HEK293 (cell line): ENCODE results near the gene RND1.

ENCODE experiments used
- GLI2 ChIP-seq: fragments of 450-650 bp; formaldehyde crosslinking; IDR thresholded peaks from 2 replicates; pipeline ENCODE4; 2017; ENCODE audit warnings: missing biosample characterization, missing genetic modification characterization, low read depth, borderline replicate concordance
- KLF8 ChIP-seq: fragments of 450-650 bp; formaldehyde crosslinking; IDR thresholded peaks from 2 replicates; pipeline ENCODE4 v1.5.1; 2016; ENCODE audit warnings: missing biosample characterization, missing genetic modification characterization
- KLF9 ChIP-seq: fragments of 450-650 bp; formaldehyde crosslinking; IDR thresholded peaks from 2 replicates; pipeline ENCODE4 v1.5.1; 2016; ENCODE audit warnings: missing biosample characterization, missing genetic modification characterization, low read depth
- PRDM10 ChIP-seq: fragments of 450-650 bp; formaldehyde crosslinking; IDR thresholded peaks from 2 replicates; pipeline ENCODE4 v1.5.1; 2016; ENCODE audit warnings: missing biosample characterization, missing genetic modification characterization
- SP3 ChIP-seq: fragments of 450-650 bp; formaldehyde crosslinking; IDR thresholded peaks from 2 replicates; pipeline ENCODE4 v1.5.1; 2016; ENCODE audit warnings: missing biosample characterization, missing genetic modification characterization
- ZBTB10 ChIP-seq: fragments of 450-650 bp; formaldehyde crosslinking; IDR thresholded peaks from 2 replicates; pipeline ENCODE4 v1.5.1; 2016; ENCODE audit warnings: missing biosample characterization, missing genetic modification characterization
- ZBTB20 ChIP-seq: fragments of 450-650 bp; formaldehyde crosslinking; IDR thresholded peaks from 2 replicates; pipeline ENCODE4 v1.5.1; 2016; ENCODE audit warnings: missing biosample characterization, missing genetic modification characterization
- ZFP3 ChIP-seq: fragments of 450-650 bp; formaldehyde crosslinking; IDR thresholded peaks from 2 replicates; pipeline ENCODE4 v1.5.1; 2016; ENCODE audit warnings: low read depth, missing biosample characterization, missing genetic modification characterization
- ZNF10 ChIP-seq: fragments of 450-650 bp; formaldehyde crosslinking; IDR thresholded peaks from 2 replicates; pipeline ENCODE4 v1.5.1; 2017; ENCODE audit warnings: missing biosample characterization, missing genetic modification characterization
- ZNF140 ChIP-seq: fragments of 450-650 bp; formaldehyde crosslinking; IDR thresholded peaks from 2 replicates; pipeline ENCODE4 v1.5.1; 2016; ENCODE audit warnings: missing biosample characterization, missing genetic modification characterization
- ZNF174 ChIP-seq: fragments of 450-650 bp; formaldehyde crosslinking; IDR thresholded peaks from 2 replicates; pipeline ENCODE4 v1.5.0; 2017; ENCODE audit warnings: missing biosample characterization, mild to moderate bottlenecking, missing genetic modification characterization
- ZNF175 ChIP-seq: fragments of 450-650 bp; formaldehyde crosslinking; IDR thresholded peaks from 2 replicates; pipeline ENCODE4 v1.5.1; 2016; ENCODE audit warnings: missing biosample characterization, missing genetic modification characterization
- ZNF2 ChIP-seq: fragments of 450-650 bp; formaldehyde crosslinking; IDR thresholded peaks from 2 replicates; pipeline ENCODE4 v1.5.1; 2016; ENCODE audit warnings: missing biosample characterization, missing genetic modification characterization
- ZNF311 ChIP-seq: fragments of 450-650 bp; formaldehyde crosslinking; IDR thresholded peaks from 2 replicates; pipeline ENCODE4 v1.5.1; 2017; ENCODE audit warnings: missing biosample characterization, missing genetic modification characterization, borderline replicate concordance
- ZNF341 ChIP-seq: fragments of 450-650 bp; formaldehyde crosslinking; IDR thresholded peaks from 2 replicates; pipeline ENCODE4; 2016; ENCODE audit warnings: low read depth, missing biosample characterization, missing genetic modification characterization
- ZNF404 ChIP-seq: fragments of 450-650 bp; formaldehyde crosslinking; IDR thresholded peaks from 2 replicates; pipeline ENCODE4 v1.5.1; 2017; ENCODE audit warnings: missing biosample characterization, missing genetic modification characterization
- ZNF473 ChIP-seq: fragments of 450-650 bp; formaldehyde crosslinking; IDR thresholded peaks from 2 replicates; pipeline ENCODE4 v1.5.1; 2017; ENCODE audit warnings: missing biosample characterization, missing genetic modification characterization
- ZNF585B ChIP-seq: fragments of 450-650 bp; formaldehyde crosslinking; IDR thresholded peaks from 2 replicates; pipeline ENCODE4 v1.5.1; 2016; ENCODE audit warnings: missing biosample characterization, missing genetic modification characterization
- ZNF600 ChIP-seq: fragments of 450-650 bp; formaldehyde crosslinking; IDR thresholded peaks from 2 replicates; pipeline ENCODE4 v1.5.1; 2016; ENCODE audit warnings: missing biosample characterization, missing genetic modification characterization
- ZNF626 ChIP-seq: fragments of 450-650 bp; sonication (Bioruptor Pico); formaldehyde crosslinking; IDR thresholded peaks from 2 replicates; pipeline ENCODE4 v1.5.1; 2018; ENCODE audit warnings: missing biosample characterization, missing genetic modification characterization, inconsistent platforms
- ZNF707 ChIP-seq: fragments of 450-650 bp; formaldehyde crosslinking; IDR thresholded peaks from 2 replicates; pipeline ENCODE4 v1.5.1; 2016; ENCODE audit warnings: missing biosample characterization, missing genetic modification characterization
- ZNF768 ChIP-seq: fragments of 450-650 bp; formaldehyde crosslinking; IDR thresholded peaks from 2 replicates; pipeline ENCODE4 v1.5.1; 2018; ENCODE audit warnings: missing biosample characterization, mild to moderate bottlenecking, missing genetic modification characterization
- ZNF777 ChIP-seq: fragments of 450-650 bp; formaldehyde crosslinking; IDR thresholded peaks from 2 replicates; pipeline ENCODE4 v1.5.1; 2017; ENCODE audit warnings: missing biosample characterization, missing genetic modification characterization, borderline replicate concordance
- ZNF843 ChIP-seq: fragments of 450-650 bp; formaldehyde crosslinking; IDR thresholded peaks from 2 replicates; pipeline ENCODE4 v1.5.1; 2016; ENCODE audit warnings: missing biosample characterization, missing genetic modification characterization
- ZSCAN30 ChIP-seq: fragments of 450-650 bp; IDR thresholded peaks from 2 replicates; pipeline ENCODE4 v1.5.1; 2018; ENCODE audit warnings: missing biosample characterization, mild to moderate bottlenecking, missing genetic modification characterization, moderate library complexity
- TF ChIP-seq, protein P1 (sequence below): fragments of 450-650 bp; formaldehyde crosslinking; conservative IDR thresholded peaks from 2 replicates; pipeline ENCODE4 v1.5.1; 2016; ENCODE audit warnings: low read depth, missing biosample characterization, missing genetic modification characterization
- TF ChIP-seq, protein P2 (sequence below): fragments of 450-650 bp; formaldehyde crosslinking; IDR thresholded peaks from 2 replicates; pipeline ENCODE4 v1.5.1; 2016; ENCODE audit warnings: missing biosample characterization, missing genetic modification characterization
- TF ChIP-seq, protein P3 (sequence below): fragments of 450-650 bp; formaldehyde crosslinking; IDR thresholded peaks from 2 replicates; pipeline ENCODE4; 2016; ENCODE audit warnings: missing biosample characterization, missing genetic modification characterization

The RND1 gene

GRCh38 chr12:48882315-48882687 is 16.6 kb upstream of the RND1 start (continued):
- TF ChIP-seq ZNF140 (tag by site-specific recombination) (no peak), ZFP3 (tag by site-specific recombination) (no peak), ZBTB20 (tag by site-specific recombination) (peak; percentile 16; the same call in 1 of the 2 replicates), ZNF843 (tag by site-specific recombination) (no peak), KLF8 (no peak), ZNF707 (tag by site-specific recombination) (no peak), ZNF585B (tag by site-specific recombination) (no peak), ZBTB10 (tag by site-specific recombination) (0 out of 2 replicates have a peak, but pooled peaks have one; percentile 22), ZNF175 (tag by site-specific recombination) (no peak), ZNF341 (tag by site-specific recombination) (no peak), ZNF311 (no peak), ZNF404 (no peak), GLI2 (no peak), ZNF777 (tag by site-specific recombination) (no peak), ZNF626 (no peak), PRDM10 (peak; percentile 53; the same call in 1 of the 2 replicates), ZNF768 (no peak), KLF9 (tag by site-specific recombination) (0 out of 2 replicates have a peak, but pooled peaks have one; percentile 3), ZNF473 (tag by site-specific recombination) (no peak), SP3 (tag by site-specific recombination) (no peak), ZNF2 (tag by site-specific recombination) (no peak), ZSCAN30 (no peak), ZNF600 (tag by site-specific recombination) (peak; percentile 86; the same call in 1 of the 2 replicates), ZNF10 (tag by site-specific recombination) (no peak), ZNF174 (no peak)
- TF ChIP-seq, protein P1, sequence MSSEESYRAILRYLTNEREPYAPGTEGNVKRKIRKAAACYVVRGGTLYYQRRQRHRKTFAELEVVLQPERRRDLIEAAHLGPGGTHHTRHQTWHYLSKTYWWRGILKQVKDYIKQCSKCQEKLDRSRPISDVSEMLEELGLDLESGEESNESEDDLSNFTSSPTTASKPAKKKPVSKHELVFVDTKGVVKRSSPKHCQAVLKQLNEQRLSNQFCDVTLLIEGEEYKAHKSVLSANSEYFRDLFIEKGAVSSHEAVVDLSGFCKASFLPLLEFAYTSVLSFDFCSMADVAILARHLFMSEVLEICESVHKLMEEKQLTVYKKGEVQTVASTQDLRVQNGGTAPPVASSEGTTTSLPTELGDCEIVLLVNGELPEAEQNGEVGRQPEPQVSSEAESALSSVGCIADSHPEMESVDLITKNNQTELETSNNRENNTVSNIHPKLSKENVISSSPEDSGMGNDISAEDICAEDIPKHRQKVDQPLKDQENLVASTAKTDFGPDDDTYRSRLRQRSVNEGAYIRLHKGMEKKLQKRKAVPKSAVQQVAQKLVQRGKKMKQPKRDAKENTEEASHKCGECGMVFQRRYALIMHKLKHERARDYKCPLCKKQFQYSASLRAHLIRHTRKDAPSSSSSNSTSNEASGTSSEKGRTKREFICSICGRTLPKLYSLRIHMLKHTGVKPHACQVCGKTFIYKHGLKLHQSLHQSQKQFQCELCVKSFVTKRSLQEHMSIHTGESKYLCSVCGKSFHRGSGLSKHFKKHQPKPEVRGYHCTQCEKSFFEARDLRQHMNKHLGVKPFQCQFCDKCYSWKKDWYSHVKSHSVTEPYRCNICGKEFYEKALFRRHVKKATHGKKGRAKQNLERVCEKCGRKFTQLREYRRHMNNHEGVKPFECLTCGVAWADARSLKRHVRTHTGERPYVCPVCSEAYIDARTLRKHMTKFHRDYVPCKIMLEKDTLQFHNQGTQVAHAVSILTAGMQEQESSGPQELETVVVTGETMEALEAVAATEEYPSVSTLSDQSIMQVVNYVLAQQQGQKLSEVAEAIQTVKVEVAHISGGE, result no peak
- TF ChIP-seq, protein P2, sequence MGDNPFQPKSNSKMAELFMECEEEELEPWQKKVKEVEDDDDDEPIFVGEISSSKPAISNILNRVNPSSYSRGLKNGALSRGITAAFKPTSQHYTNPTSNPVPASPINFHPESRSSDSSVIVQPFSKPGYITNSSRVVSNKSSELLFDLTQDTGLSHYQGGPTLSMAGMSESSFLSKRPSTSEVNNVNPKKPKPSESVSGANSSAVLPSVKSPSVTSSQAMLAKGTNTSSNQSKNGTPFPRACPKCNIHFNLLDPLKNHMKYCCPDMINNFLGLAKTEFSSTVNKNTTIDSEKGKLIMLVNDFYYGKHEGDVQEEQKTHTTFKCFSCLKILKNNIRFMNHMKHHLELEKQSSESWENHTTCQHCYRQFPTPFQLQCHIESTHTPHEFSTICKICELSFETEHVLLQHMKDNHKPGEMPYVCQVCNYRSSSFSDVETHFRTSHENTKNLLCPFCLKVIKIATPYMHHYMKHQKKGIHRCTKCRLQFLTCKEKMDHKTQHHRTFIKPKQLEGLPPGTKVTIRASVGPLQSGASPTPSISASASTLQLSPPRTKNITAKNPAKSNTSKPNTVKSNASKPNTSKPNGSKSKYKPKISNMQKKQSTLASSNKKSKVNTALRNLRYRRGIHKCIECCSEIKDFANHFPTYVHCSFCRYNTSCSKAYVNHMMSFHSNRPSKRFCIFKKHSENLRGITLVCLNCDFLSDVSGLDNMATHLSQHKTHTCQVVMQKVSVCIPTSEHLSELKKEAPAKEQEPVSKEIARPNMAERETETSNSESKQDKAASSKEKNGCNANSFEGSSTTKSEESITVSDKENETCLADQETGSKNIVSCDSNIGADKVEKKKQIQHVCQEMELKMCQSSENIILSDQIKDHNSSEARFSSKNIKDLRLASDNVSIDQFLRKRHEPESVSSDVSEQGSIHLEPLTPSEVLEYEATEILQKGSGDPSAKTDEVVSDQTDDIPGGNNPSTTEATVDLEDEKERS (tag by site-specific recombination), result no peak
- TF ChIP-seq, protein P3, sequence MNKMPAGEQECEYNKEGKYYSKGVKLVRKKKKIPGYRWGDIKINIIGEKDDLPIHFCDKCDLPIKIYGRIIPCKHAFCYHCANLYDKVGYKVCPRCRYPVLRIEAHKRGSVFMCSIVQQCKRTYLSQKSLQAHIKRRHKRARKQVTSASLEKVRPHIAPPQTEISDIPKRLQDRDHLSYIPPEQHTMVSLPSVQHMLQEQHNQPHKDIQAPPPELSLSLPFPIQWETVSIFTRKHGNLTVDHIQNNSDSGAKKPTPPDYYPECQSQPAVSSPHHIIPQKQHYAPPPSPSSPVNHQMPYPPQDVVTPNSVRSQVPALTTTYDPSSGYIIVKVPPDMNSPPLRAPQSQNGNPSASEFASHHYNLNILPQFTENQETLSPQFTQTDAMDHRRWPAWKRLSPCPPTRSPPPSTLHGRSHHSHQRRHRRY (tag by site-specific recombination), result no peak
